Stimulated activated CD8-positive, alpha-beta memory T cell treated with anti-CD3 and anti-CD28 coated beads, Interleukin-4, amount 100 ng/mL, for 4 hours (primary cell): Measurements from ENCODE around the gene PPP6R3.
"Not testable (repeated sequence)": the region's sequence is repeated elsewhere in the genome, so short reads cannot be mapped to it uniquely, and the experiment has no call there.

Experiments used
- DNase-seq, 2 donors: peaks; one replicate each; pipeline ENCODE4 v3.0.0-alpha.2; 2020; ENCODE audit warnings: low read depth in 2 of 2, low spot score in 1 of 2

Gene PPP6R3

DNA sequence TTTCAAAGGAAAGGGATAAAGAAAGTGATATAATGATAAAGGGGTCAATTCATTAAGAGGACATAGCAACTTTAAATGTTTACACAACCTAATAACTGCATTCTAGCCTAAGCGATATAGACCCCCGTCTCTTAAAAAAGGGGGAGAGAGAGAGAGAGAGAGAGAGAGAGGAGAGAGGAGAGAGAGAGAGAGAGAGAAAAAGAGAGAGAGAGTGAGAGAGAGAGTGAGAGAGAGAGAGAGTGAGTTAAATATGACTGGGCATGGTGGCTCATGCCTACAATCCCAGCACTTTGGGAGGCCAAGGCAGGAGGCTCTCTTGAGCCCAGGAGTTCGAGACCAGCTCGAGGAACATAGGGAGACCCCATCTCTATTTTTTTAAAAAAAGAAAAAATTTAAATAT is 133.6 kb downstream of the PPP6R3 start:
- DNase-seq, result no peak

DNA sequence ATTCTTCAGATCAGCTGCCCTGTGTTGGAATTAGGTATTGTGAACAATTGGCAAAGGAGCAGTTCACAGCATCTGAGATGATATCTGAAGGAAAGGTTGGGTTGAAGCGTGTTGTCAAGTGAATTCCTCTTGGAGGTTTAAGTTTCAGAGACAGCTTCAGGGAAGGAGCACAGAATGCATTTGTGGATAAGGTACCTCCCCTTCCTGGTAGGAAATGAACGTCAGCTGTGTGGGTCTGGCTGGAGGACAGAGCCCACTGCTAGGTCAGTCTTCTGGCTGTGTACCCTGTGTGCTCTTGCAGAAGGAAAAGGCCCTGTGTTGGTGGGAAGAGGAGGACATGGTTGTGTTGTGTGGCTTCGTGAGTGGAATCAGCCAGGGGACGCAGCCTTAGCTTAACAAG is 135.7 kb downstream of the PPP6R3 start:
- no peak for DNase-seq

DNA sequence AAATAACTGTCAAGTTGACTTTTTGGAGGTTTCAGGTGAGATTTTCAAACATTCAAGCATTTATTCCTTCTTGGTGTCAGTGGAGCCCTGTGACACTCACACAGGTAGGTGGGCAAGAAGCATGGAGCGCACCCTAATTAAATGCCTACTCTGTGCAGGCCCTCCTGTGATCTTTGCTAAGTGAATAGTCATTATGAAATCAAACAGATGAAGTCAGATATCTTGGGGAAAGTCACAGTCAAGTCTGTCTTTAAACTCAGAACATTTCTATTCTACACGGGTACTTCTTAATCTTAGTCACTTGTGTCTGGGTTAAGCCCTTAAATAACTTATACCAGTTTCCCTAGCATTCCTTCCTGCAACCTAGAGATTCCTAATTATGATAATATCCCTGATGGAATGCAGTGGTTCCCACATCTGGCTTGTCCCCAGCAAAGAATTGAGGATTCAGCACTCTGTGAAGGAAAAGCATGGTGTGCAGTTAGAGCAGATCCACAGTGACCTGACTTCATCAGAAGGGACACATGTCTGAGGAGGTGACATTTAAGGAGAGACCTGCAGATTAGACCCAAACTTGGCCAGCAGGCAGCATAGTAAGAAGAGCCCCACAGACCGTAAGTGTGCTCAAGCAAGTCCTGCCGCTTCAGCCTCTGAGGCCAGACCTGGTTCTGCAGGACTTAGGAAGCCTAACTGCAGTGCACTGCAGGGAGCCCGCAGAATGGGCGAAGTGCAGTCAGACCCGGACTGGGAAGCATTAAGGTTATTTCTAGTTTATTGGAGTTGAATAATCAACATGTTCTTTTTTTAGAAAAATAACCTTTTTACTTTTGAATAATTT is 138.5 kb downstream of the PPP6R3 start:
- DNase-seq, result no peak

DNA sequence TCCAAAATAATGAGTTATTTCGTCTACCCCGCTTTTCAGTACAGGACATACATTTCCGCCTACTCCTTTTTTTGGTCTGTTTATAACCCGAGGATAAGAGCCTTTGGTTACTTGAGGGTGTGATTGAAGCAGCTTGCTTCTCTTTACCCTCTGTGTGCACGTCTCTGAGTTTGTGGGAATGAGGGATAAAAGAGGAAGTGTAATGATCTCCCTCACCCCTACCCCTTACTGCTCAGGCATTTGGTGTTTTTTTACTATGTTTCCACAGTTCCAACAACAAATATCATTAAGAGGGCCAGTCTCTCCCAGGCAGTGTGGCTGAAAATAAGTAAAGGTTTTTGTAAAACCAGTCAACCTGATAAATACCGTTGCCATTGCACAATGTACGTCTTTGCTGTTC is 140.6 kb downstream of the PPP6R3 start:
- no peak for DNase-seq

DNA sequence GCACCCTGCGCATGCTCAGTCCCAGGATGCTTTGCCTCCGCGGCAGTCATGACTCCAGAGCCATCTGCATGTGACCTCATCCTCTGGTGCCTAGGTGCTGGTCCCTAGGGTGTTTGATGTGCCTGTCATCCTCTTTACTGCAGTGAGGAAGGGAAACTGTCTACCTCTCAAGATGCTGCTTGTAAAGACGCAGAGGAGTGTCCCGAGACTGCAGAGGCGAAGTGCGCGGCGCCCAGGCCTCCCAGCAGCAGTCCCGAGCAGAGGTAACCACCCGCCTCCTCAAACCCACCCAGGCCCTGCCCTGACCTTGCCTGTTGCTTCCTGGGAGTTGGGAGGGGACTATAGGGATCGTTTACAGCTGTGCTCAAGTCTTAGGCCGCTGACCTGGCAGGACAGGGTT is 149.2 kb downstream of the PPP6R3 start:
- no peak for DNase-seq

DNA sequence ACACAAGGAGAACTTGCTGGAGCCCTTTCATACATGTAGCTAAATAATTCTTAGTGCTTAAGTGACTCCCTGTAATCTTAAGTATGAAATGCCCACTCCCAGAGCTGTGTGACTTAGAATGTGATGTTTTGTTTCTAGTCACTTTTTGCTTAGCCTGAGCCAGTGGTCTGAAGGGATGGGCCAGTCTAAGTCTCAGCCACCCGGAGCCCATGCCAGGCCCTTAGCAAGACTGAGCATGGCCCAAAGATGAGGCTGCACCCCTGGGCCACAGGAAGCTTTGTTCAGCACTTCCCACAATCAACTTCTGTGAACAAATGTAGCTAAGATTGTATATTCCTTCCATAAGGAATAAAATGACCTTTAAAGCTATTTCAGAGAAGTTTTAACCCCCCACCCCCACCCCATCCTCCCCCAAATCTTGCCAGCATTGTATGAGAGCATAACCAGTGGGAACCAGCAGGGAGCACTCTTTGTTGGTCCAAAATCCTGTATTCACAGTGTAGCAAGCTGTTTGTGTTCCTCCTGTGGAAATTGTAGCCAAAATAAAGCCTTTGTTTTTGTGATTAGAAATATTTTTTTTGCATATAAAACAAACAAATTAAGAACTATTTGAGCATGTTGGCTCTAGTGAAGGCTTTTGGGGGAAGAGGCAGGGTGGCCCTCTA is 150.0 kb downstream of the PPP6R3 start:
- no peak for DNase-seq

DNA sequence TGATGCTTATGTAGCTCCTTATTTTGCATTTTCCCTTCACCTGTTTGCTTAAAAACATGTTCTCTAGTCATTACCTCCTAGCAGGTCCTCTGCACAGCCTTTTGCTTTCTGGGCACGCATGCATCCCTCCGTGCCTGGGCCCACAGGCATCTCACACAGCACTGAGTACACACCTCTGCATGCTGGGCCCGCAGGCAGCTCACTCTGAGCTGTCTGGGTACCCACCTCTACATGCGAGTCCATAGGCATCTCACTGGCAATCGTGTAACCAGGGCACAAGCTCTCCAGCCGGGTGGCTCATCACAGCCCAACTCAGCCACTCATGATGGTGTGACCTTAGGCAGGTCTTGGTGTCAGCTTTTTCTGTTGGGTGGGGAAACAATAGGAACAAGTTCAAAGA is 155.1 kb downstream of the PPP6R3 start:
- no peak for DNase-seq

DNA sequence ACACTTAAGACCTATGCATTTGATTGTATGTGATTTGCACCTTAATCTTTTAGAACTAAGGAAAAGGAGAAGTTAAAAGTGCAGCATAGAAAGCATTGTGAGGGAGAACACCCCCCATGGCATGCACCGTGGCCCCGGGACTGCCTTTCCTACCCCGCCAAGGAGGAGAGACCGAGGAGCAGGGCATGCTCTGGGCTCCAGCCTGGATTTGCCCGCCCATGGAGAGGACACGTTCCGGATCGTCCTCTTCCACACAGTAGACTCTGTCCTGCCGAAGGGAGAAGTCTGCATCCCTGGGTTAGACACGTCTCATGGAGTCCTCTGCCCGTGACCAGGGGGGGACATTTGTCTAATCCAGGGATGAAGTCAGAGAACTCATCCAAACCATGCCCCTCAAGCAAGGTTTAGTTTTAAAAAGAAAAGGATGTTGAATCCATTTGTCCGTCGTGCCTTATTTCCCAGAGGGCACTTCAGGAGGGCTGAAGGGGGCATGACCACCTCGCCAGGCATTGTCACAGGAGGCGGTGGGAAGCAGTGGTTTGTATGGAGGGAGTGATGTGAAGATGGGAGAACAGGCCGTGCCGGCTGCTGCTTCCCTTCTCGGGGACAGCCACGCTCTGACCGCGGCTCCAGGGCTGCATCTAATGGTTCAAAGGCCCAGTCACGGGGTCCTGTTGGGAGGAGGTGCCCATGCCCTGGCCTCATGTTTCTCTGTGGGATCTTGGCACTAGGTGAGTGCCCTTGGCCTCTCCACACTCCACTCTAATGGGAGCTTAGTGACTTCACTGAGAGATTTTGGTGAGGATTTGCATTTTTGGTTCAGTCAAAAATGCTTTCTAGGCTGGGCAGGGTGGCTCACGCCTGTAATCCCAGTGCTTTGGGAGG is 157.6 kb downstream of the PPP6R3 start:
- no peak for DNase-seq

DNA sequence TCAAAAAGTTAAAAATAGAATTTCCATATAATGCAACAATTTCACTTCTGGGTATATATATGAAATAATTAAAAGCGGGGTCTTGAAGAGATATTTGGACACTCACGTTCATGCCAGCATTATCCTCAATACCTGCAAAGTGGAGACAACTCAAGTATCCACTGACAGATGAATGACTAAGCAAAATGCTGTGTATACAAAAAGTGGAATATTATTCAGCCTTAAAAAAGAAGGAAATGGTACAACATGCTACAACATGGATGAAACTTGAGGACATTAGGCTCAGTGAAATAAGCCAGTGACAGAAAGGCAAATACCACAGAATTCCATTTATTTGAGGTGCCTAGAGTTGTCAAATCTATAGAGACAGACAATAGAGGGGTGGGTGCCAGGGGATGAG is 161.3 kb downstream of the PPP6R3 start:
- no peak for DNase-seq

DNA sequence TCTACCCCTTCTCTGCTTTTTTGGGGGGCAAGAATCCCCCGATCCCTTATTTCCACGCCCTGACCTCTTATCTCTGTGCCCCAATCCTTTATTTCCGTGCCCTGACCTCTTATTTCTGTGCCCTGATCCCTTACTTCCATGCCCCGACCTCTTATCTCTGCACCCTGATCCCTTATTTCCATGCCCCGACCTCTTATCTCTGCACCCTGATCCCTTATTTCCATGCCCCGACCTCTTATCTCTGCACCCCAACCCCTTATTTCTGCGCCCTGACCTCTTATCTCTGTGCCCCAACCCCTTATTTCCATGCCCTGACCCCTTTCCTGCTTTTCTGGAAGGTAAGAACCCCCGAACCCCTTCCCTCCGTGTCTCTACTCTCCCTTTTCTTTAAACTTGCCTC is 163.2 kb downstream of the PPP6R3 start:
- not testable (repeated sequence) for DNase-seq

DNA sequence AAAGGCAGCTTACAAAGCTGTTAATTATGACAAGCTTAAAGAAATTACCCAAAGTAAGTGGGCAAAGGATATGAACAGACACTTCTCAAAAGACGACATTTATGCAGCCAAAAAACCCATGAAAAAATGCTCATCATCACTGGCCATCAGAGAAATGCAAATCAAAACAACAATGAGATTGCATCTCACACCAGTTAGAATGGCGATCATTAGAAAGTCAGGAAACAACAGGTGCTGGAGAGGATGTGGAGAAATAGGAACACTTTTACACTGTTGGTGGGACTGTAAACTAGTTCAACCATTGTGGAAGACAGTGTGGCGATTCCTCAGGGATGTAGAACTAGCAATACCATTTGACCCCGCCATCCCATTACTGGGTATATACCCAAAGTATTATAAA is 164.5 kb downstream of the PPP6R3 start:
- not testable (repeated sequence) for DNase-seq

DNA sequence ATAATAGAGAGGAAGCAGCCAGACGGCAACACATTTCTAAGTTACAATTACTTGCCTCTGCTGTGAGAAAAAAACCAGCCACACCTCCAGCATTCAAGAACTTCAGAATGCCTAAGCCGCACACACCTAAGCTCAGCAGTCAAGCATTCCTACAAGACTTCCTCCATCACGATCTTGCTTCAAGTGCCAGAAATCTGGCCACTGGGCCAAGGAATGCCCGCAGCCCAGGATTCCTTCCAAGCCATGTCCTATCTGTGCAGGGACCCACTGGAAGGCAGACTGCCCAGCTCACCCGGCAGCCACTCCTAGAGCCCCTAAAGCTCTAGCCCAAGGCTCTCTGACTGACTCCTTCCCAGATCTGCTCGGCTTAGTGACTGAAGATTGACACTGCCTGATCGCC is 165.7 kb downstream of the PPP6R3 start:
- DNase-seq, result not testable (repeated sequence)

DNA sequence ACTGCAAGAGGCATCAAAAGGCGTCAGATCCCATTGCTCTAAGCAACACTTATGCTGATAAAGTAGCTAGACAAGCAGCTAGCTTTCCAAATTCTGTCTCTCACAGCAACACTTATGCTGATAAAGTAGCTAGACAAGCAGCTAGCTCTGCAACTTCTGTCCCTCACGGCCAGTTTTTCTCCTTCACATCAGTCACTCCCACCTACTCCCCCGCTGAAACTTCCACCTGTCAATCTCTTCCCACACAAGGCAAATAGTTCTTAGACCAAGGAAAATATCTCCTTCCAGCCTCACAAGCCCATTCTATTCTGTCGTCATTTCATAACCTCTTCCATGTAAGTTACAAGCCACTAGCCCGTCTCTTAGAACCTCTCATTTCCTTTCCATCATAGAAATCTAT is 168.3 kb downstream of the PPP6R3 start:
- not testable (repeated sequence) for DNase-seq

DNA sequence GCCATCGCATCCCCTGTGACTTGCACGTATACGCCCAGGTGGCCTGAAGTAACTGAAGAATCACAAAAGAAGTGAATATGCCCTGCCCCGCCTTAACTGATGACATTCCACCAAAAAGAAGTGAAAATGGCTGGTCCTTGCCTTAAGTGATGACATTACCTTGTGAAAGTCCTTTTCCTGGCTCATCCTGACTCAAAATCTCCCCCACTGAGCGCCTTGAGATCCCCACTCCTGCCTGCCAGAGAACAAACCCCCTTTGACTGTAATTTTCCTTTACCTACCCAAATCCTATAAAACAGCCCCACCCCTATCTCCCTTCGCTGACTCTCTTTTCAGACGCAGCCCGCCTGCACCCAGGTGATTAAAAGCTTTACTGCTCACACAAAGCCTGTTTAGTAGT is 171.8 kb downstream of the PPP6R3 start:
- not testable (repeated sequence) for DNase-seq

DNA sequence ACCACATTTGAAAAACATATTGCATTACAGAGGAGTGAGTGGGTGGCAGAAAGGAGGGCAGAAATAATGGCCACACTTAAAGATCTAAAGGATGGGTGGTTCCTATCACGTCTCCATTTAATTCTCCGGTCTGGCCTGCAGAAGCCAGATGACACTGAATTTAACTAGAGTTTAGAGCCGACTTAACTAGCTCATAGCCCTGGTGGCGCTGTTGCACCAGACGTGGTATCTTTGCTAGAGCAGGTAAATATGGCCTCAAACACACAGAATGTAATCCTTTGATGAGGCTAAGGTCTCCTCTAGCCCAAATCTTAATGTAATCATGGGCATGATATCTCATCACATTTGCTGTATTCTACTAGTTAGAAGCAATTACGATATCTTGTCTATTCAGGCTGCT is 172.2 kb downstream of the PPP6R3 start:
- no peak for DNase-seq

DNA sequence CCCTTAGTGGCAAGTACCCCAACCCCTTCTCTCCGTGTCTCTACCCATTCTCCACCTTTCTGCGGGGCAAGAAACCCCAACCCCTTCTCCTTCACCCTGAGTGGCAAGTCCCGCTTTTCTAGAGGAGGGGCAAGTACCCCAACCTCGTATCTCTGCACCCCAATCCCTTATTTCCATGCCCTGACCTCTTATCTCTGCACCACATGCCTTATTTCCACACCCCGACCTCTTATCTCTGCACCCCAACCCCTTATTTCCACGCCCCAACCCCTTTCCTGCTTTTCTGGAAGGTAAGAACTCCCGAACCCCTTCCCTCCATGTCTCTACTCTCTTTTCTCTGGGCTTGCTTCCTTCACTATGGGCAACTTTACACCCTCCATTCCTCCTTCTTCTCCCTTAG is 174.1 kb downstream of the PPP6R3 start:
- DNase-seq, result not testable (repeated sequence)

DNA sequence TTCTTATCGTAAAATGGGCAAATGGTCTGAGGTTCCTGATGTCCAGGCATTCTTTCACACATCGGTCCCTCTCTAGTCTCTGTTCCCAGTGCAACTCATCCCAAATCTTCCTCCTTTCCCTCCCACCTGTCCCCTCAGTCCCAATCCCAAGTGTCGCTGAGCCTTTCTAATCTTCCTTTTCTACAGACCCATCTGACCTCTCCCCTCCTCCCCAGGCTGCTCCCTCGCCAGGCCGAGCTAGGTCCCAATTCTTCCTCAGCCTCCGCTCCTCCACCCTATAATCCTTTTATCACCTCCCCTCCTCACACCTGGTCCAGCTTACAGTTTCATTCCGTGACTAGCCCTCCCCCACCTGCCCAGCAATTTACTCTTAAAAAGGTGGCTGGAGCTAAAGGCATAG is 174.6 kb downstream of the PPP6R3 start:
- not testable (repeated sequence) for DNase-seq

DNA sequence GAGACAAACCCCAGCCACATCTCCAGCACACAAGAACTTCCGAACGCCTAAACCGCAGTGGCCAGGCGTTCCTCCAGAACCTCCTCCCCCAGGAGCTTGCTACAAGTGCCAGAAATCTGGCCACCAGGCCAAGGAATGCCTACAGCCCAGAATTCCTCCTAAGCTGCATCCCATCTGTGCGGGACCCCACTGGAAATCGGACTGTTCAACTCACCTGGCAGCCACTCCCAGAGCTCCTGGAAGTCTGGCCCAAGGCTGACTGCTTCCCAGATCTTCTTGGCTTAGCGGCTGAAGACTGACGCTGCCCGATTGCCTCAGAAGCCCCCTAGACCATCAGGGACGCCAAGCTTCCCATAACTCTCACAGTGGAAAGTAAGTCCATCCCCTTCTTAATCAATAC is 175.3 kb downstream of the PPP6R3 start:
- DNase-seq, result not testable (repeated sequence)

DNA sequence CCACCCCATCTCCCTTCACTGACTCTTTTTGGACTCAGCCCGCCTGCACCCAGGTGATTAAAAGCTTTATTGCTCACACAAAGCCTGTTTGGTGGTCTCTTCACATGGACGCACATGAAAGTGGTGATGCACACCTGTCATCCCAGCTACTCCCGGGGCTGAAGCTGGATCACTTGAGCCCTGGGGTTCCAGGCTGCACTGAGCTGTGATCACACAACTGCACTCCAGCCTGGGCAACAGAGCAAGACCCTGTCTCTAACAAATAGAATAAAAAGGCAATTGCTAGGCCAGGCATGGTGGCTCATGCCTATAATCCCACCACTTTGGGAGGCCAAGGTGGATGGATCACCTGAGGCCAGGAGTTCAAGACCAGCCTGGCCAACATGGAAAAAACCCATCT is 178.8 kb downstream of the PPP6R3 start:
- not testable (repeated sequence) for DNase-seq

DNA sequence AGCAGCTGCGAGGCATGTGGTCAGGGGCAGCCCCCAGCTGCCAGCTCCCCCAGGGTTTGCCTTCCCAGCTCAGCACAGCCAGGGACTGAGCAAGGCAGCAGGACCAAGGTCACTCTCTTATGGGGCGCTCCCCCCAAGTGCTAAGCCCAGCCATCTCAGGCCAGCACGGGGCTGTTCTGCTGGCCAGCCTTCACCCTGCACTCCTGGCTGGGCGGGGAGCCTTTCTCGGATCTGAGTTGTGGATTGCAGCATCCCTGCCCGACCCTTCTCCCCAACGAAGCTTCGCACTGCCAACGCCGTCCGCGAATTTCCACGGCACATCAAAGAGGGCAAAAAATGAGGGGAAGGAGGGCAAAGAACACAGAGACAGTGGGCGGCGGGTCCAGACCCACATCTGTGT is 181.3 kb downstream of the PPP6R3 start:
- DNase-seq, result no peak

DNA sequence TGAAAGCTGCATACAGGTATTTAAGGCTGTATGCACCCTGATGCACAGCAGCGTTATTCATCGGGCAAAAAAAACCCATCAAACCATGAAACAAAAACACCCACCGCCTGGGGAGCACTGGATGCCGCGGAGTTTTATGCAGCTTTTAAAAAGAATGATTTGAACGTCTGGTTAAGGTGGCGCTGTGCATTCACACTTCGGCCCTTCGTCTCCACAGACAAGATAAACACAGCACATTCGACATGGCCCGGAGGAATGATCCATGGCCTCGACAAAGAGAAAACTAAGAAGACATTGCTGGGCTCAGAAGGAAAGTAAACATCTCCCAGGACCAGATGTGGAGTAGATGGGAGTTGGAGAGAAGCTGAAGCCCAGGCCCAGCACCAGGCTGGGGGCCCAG is 183.0 kb downstream of the PPP6R3 start:
- no peak for DNase-seq

DNA sequence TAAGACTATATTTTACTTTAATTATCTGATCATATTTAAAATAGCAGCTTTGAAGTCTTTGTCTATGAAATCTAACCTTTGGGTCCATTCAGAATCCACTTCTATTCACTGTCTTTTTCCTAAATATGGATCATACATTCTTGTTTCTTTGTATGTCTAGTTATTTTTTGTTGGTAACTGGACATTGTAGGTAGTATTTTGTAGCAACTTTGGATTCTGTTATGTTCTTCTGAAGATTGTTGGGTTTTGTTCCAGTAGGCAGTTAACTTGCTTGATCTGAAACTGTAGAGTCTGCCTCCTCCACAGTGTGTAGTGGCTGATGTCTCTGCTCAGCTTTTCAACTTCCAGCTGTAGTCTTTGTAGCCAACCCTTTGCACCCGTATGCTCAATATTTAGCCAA is 186.3 kb downstream of the PPP6R3 start:
- DNase-seq, result no peak
